Hepatocyte (in vitro differentiated cells): ENCODE results near the gene PHACTR1. TPM values are rescaled to one million over a fixed set of nuclear protein-coding genes. Genes with fewer than 3 reads are reported as not detected.

ENCODE experiments used
- DNase-seq: peaks from one replicate; pipeline ENCODE4 v3.0.0-alpha.2; 2016; ENCODE audit warnings: low spot score
- H2AFZ ChIP-seq: fragments of 200-600 bp; sonication (generic); 2 replicates; pipeline ENCODE4 v1.6.0; 2016; ENCODE audit warnings: antibody characterized with exemption, mild to moderate bottlenecking
- H3K27ac ChIP-seq: fragments of 200-600 bp; sonication (generic); 2 replicates; pipeline ENCODE4 v1.5.1; 2016; ENCODE audit warnings: mild to moderate bottlenecking
- H3K27me3 ChIP-seq: fragments of 200-600 bp; sonication (generic); 2 replicates; pipeline ENCODE4 v1.6.1; 2016
- H3K36me3 ChIP-seq: fragments of 200-600 bp; sonication (generic); replicated peaks from 2 replicates; pipeline ENCODE4 v1.5.1; 2016; ENCODE audit warnings: low read depth; ENCODE audit not compliant: insufficient read depth
- H3K4me1 ChIP-seq: fragments of 200-600 bp; sonication (generic); 2 replicates; pipeline ENCODE4 v1.5.1; 2016; ENCODE audit warnings: mild to moderate bottlenecking, moderate library complexity; ENCODE audit not compliant: insufficient read depth
- H3K4me2 ChIP-seq: fragments of 200-600 bp; sonication (generic); 2 replicates; pipeline ENCODE4 v1.6.0; 2016
- H3K4me3 ChIP-seq: fragments of 200-600 bp; sonication (generic); 2 replicates; pipeline ENCODE4 v1.5.1; 2016; ENCODE audit warnings: mild to moderate bottlenecking
- H3K79me2 ChIP-seq: fragments of 200-600 bp; sonication (generic); 2 replicates; pipeline ENCODE4 v1.6.0; 2017; ENCODE audit warnings: mild to moderate bottlenecking
- H3K9me2 ChIP-seq: fragments of 200-600 bp; sonication (generic); replicated peaks from 2 replicates; pipeline ENCODE4 v1.6.0; 2017; ENCODE audit warnings: mild to moderate bottlenecking; ENCODE audit not compliant: insufficient read depth
- H3K9me3 ChIP-seq: fragments of 200-600 bp; sonication (generic); 2 replicates; pipeline ENCODE4 v1.5.1; 2016; ENCODE audit warnings: low read depth, mild to moderate bottlenecking
- H4K20me1 ChIP-seq: fragments of 200-600 bp; sonication (generic); 2 replicates; pipeline ENCODE4 v1.6.0; 2016; ENCODE audit warnings: mild to moderate bottlenecking; ENCODE audit not compliant: insufficient read depth, poor library complexity, severe bottlenecking
- EZH2 ChIP-seq: fragments of 200-600 bp; sonication (generic); IDR thresholded peaks from 2 replicates; pipeline ENCODE4 v1.6.1; 2016; ENCODE audit warnings: antibody characterized with exemption, mild to moderate bottlenecking, borderline replicate concordance
- EZH2phosphoT487 ChIP-seq: fragments of 200-600 bp; sonication (generic); IDR thresholded peaks from one replicate; pipeline ENCODE4 v1.6.1; 2018; ENCODE audit warnings: antibody characterized with exemption, mild to moderate bottlenecking, low read depth, moderate library complexity; ENCODE audit not compliant: unreplicated experiment, severe bottlenecking
- WGBS: methylation state at CpG from one replicate; pipeline ENCODE4 v1.1.6; 2016; ENCODE audit warnings: low lambda C conversion rate; ENCODE audit errors: missing lambda C conversion rate; 5-methylcytosine and 5-hydroxymethylcytosine counted together
- polyA plus RNA-seq: library from polyadenylated mRNA; unstranded; fragments of >200 nt; fragmentation: Nextera tagmentation; extraction: Ambion mirVana; gene quantifications from 2 replicates; pipeline ENCODE4 v1.2.1, GENCODE V29; 2016
- total RNA-seq: library from RNA; depleted of rRNA; stranded (reverse); fragments of >200 nt; gene quantifications from 2 replicates; pipeline ENCODE4 v1.2.3, GENCODE V29; 2014
- TF ChIP-seq, protein P1 (sequence below): fragments of 200-600 bp; sonication (generic); IDR thresholded peaks from 2 replicates; pipeline ENCODE4 v1.5.1; 2016; ENCODE audit warnings: antibody characterized with exemption, mild to moderate bottlenecking; ENCODE audit not compliant: poor library complexity

The PHACTR1 gene
- total and polyA plus RNA-seq, 2 experiments from 2014 or later, result 3.0 to 4.3 TPM

DNA sequence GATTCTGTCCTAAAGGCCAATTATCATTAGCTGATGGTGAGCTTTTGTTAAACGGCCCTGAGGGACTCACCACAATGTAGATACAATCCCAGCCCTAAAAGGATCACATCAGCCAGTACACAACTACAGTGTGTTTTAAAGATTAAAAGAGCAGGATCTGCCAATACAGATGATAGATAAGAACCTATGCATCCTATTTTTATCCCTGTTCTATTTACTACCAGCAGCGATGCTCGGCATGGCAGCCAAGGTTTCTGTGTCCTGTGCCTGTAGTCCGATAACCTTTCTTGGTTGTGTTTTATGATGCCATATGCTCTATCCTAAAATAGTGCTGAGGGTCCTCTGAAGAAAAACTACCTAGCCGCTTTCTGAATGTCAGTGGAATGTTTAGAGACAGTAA, 289.4 kb downstream of the PHACTR1 start:
- H3K36me3 ChIP-seq, result no peaks in the 10 kb centered on the region
- H3K27ac ChIP-seq, result no peak overlapping the region
- peaks cover 13% of the 10 kb centered on the region for H3K27me3 ChIP-seq
- TF ChIP-seq EZH2 (no peak), EZH2phosphoT487 (no peak)
- TF ChIP-seq, protein P1, sequence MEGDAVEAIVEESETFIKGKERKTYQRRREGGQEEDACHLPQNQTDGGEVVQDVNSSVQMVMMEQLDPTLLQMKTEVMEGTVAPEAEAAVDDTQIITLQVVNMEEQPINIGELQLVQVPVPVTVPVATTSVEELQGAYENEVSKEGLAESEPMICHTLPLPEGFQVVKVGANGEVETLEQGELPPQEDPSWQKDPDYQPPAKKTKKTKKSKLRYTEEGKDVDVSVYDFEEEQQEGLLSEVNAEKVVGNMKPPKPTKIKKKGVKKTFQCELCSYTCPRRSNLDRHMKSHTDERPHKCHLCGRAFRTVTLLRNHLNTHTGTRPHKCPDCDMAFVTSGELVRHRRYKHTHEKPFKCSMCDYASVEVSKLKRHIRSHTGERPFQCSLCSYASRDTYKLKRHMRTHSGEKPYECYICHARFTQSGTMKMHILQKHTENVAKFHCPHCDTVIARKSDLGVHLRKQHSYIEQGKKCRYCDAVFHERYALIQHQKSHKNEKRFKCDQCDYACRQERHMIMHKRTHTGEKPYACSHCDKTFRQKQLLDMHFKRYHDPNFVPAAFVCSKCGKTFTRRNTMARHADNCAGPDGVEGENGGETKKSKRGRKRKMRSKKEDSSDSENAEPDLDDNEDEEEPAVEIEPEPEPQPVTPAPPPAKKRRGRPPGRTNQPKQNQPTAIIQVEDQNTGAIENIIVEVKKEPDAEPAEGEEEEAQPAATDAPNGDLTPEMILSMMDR, result no peak
- no peaks in the 10 kb centered on the region for H4K20me1 ChIP-seq
- no peak for DNase-seq
- H3K79me2 ChIP-seq, result no peaks in the 10 kb centered on the region
- H3K4me2 ChIP-seq, result no peak overlapping the region
- H3K4me3 ChIP-seq, result no peak overlapping the region
- H3K9me2 ChIP-seq, result no peaks in the 10 kb centered on the region
- 59% methylated on average over 5 of the region's 5 CpGs for WGBS
- no peaks in the 10 kb centered on the region for H3K9me3 ChIP-seq
- H3K4me1 ChIP-seq, result no peaks in the 10 kb centered on the region
- H2AFZ ChIP-seq, result no peak overlapping the region

DNA sequence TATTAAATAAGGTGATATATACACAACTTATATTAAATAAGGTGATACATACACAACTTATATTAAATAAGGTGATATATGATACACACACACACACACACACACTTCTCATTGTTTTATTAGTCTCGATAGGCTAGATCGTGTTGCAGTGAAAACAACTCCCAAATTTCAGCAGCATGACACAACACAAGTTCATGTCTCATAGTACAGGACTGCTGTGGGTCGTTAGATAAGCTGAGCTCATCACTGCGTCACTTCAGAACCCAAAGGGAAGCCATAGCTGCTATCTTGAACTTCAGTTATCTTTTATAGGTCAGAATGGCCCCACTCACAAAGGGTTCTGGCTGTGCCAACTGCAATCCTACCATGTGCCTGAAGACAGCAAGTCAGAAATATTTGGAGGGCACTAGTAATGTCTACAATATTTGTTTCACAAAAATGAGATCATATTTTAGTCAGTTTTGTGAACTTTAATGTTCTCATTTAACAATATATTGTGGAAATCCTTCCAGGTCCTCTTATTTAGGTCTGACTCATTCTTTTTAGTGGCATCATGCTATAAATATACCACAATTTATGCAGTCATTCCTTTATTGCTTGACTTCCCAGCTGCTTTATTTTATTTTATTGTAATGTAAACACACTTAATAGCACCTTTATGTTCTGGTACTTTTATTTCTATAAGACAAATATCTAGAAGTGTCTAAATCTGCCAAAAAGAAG, 290.2 kb downstream of the PHACTR1 start:
- H3K9me3 ChIP-seq, result no peaks in the 10 kb centered on the region
- H2AFZ ChIP-seq, result no peak overlapping the region
- no peaks in the 10 kb centered on the region for H3K36me3 ChIP-seq
- no peaks in the 10 kb centered on the region for H4K20me1 ChIP-seq
- no peak overlapping the region for H3K4me3 ChIP-seq
- no peak overlapping the region for H3K4me2 ChIP-seq
- no peak overlapping the region for H3K27ac ChIP-seq
- no peaks in the 10 kb centered on the region for H3K79me2 ChIP-seq
- no peak for DNase-seq
- WGBS, result 71% methylated on average over 4 of the region's 4 CpGs
- no peak for TF ChIP-seq EZH2
- TF ChIP-seq EZH2phosphoT487, result no peak
- TF ChIP-seq, protein P1, result no peak
- no peaks in the 10 kb centered on the region for H3K4me1 ChIP-seq
- no peaks in the 10 kb centered on the region for H3K9me2 ChIP-seq
- peaks cover 20% of the 10 kb centered on the region for H3K27me3 ChIP-seq

DNA sequence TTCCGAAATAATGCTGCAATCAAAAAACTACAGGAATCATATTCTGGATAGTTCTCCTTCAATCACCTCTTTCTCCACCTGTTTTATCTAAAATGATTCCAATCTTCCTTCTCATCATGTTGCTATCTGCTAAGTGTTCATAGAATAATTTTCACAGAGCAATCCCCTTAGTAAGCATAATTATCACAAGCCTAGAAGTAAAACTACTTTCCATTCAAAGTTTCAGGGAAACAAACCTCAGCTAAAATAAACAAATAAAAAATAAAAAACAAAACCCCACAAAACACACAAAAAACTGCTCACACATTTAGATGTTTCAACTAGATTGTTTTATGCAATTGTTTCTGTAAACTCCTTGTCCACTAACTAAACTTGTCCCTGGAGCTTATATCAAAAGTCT, 291.2 kb downstream of the PHACTR1 start:
- Histone ChIP-seq H3K27ac (no peak overlapping the region), H3K4me1 (no peaks in the 10 kb centered on the region), H4K20me1 (no peaks in the 10 kb centered on the region), H3K4me3 (no peak overlapping the region), H3K9me2 (no peaks in the 10 kb centered on the region), H3K9me3 (no peaks in the 10 kb centered on the region), H3K36me3 (no peaks in the 10 kb centered on the region), H3K79me2 (no peaks in the 10 kb centered on the region), H2AFZ (no peak overlapping the region), H3K4me2 (no peak overlapping the region), H3K27me3 (peaks cover 31% of the 10 kb centered on the region)
- 94% methylated on average over 1 of the region's 1 CpG for WGBS
- TF ChIP-seq EZH2 (no peak), EZH2phosphoT487 (no peak)
- TF ChIP-seq, protein P1, result no peak
- no peak for DNase-seq
